Lower lobe of right lung (tissue), 2 donors: Measurements from ENCODE around the gene PFN2. TPM values are rescaled to one million over a fixed set of nuclear protein-coding genes. Genes with fewer than 3 reads are reported as not detected.
"Not testable (repeated sequence)": the region's sequence is repeated elsewhere in the genome, so short reads cannot be mapped to it uniquely, and the experiment has no call there.

ENCODE experiments used
- ATAC-seq, 2 donors: fragments of 200-7000 bp; cut with Tn5 transposase; one replicate each; pipeline ENCODE4 v1.9.1; 2020 to 2022; ENCODE audit warnings: mild to moderate bottlenecking in 2 of 2, moderate library complexity in 2 of 2
- DNase-seq: peaks from one replicate; pipeline ENCODE4 v3.0.0-alpha.2; 2020
- H3K27ac ChIP-seq: fragments of 200-600 bp; one replicate; pipeline ENCODE4 v1.8.0; 2022
- H3K27me3 ChIP-seq: fragments of 200-600 bp; one replicate; pipeline ENCODE4 v1.8.0; 2022; ENCODE audit warnings: low read depth
- H3K36me3 ChIP-seq: fragments of 200-600 bp; one replicate; pipeline ENCODE4 v1.8.0; 2022; ENCODE audit warnings: mild to moderate bottlenecking
- H3K4me1 ChIP-seq: fragments of 200-600 bp; one replicate; pipeline ENCODE4 v1.8.0; 2022
- H3K4me3 ChIP-seq: fragments of 200-600 bp; one replicate; pipeline ENCODE4 v1.8.0; 2022; ENCODE audit warnings: mild to moderate bottlenecking
- H3K9me3 ChIP-seq: fragments of 200-600 bp; one replicate; pipeline ENCODE4 v1.8.0; 2022
- CTCF ChIP-seq: fragments of 200-600 bp; IDR thresholded peaks from one replicate; pipeline ENCODE4 v1.8.0; 2022; ENCODE audit warnings: antibody characterized with exemption, mild to moderate bottlenecking
- intact Hi-C: fragments of 100-400 bp; cut with DNase I; formaldehyde crosslinking; loops from one replicate; pipeline ENCODE4 v1.11.0; 2022
- total RNA-seq: library from RNA; stranded (reverse); fragmentation: NEBNext Ultra II Directional; extraction: Animal tissue kit (Norgen Biotek cat#: 25700); gene quantifications from one replicate; pipeline ENCODE4 v1.2.1, GENCODE V29; 2021
- donor health status: DM: no; HTN: yes; CAD: no; lungs with severe emphysema.

PFN2 gene
- total RNA-seq, 1 donor from 2014 or later: 28.5 TPM

- DNase-seq (no peak), ATAC-seq (no peak)
- intact Hi-C loops: no loop called here
- no peak for TF ChIP-seq CTCF
- Histone ChIP-seq H3K4me3 (no peak overlapping the region), H3K36me3 (peaks cover 5% of the 10 kb centered on the region), H3K9me3 (no peaks in the 10 kb centered on the region), H3K27me3 (no peaks in the 10 kb centered on the region), H3K27ac (no peak overlapping the region), H3K4me1 (peaks cover 10% of the 10 kb centered on the region)
These were observed 13.2 kb downstream of the PFN2 start for GRCh38 chr3:149957361-149958125.

- DNase-seq (no peak), ATAC-seq (no peak)
- no peak overlapping the region for H3K27ac ChIP-seq
- TF ChIP-seq CTCF: no peak
- no peaks in the 10 kb centered on the region for H3K9me3 ChIP-seq
- intact Hi-C loops: no loop called here
- H3K27me3 ChIP-seq: no peaks in the 10 kb centered on the region
- peaks cover under 1% of the 10 kb centered on the region for H3K36me3 ChIP-seq
- peaks cover 10% of the 10 kb centered on the region for H3K4me1 ChIP-seq
- H3K4me3 ChIP-seq: no peak overlapping the region
These were observed 15.2 kb downstream of the PFN2 start for GRCh38 chr3:149955449-149955848.

- Histone ChIP-seq H3K27ac (no peak overlapping the region), H3K9me3 (no peaks in the 10 kb centered on the region), H3K27me3 (no peaks in the 10 kb centered on the region), H3K4me1 (peaks cover 10% of the 10 kb centered on the region), H3K4me3 (no peak overlapping the region), H3K36me3 (no peaks in the 10 kb centered on the region)
- DNase-seq: no peak
- no peak for TF ChIP-seq CTCF
- intact Hi-C loops: no loop called here
- ATAC-seq: no peak
These were observed 15.9 kb downstream of the PFN2 start for GRCh38 chr3:149954812-149955211.

- Histone ChIP-seq H3K4me1 (peaks cover 5% of the 10 kb centered on the region), H3K36me3 (peaks cover 8% of the 10 kb centered on the region), H3K4me3 (no peak overlapping the region), H3K27me3 (no peaks in the 10 kb centered on the region), H3K27ac (no peak overlapping the region), H3K9me3 (no peaks in the 10 kb centered on the region)
- ATAC-seq (no peak), DNase-seq (no peak)
- TF ChIP-seq CTCF: no peak
- intact Hi-C loops: no loop called here
These were observed 21.5 kb downstream of the PFN2 start for GRCh38 chr3:149949181-149949580.

GRCh38 chr3:149947231-149947630 is 23.5 kb downstream of the PFN2 start:
- TF ChIP-seq CTCF: no peak
- Histone ChIP-seq H3K4me3 (no peak overlapping the region), H3K4me1 (no peaks in the 10 kb centered on the region), H3K36me3 (peaks cover 8% of the 10 kb centered on the region), H3K27me3 (no peaks in the 10 kb centered on the region), H3K9me3 (no peaks in the 10 kb centered on the region), H3K27ac (no peak overlapping the region)
- DNase-seq: no peak
- intact Hi-C loops: no loop called here
- no peak for ATAC-seq

GRCh38 chr3:149943966-149944365 is 26.7 kb downstream of the PFN2 start:
- H3K27ac ChIP-seq, H3K27me3 ChIP-seq, H3K4me1 ChIP-seq, H3K9me3 ChIP-seq, H3K36me3 ChIP-seq, DNase-seq, ATAC-seq, H3K4me3 ChIP-seq, intact Hi-C loops: not testable (repeated sequence)
